ENCODE measurements around the gene UBALD2. TPM values are rescaled to one million over a fixed set of nuclear protein-coding genes. Genes with fewer than 3 reads are reported as not detected.
A peak's percentile ranks its signal among the peaks of the same experiment; 100 is the strongest.

The UBALD2 gene
- total and polyA plus RNA-seq, 2 of the 13 experiments (the other 11 are each of a cell fraction or from before 2014, with no cell fraction given): 3.3 to 89.7 TPM

GRCh38 chr17:76240461-76241203 is 24.5 kb upstream of the UBALD2 start, which contains the start of gene RNF157 (continued):
- TF ChIP-seq BCLAF1 (IDR thresholded peaks at IDR 0.05) (no peak), FOXJ3 (CRISPR knock-in tag; IDR thresholded peaks at IDR 0.05; ENCODE audit: borderline replicate concordance) (no peak), EEA1 (CRISPR knock-in tag; IDR thresholded peaks at IDR 0.05; ENCODE audit: borderline replicate concordance) (peak; percentile 72; the same call in 1 of the 2 replicates), RXRB (CRISPR knock-in tag; IDR thresholded peaks at IDR 0.05; ENCODE audit: borderline replicate concordance) (0 out of 2 replicates have a peak, but pooled peaks have one; percentile 18), ZNF333 (CRISPR knock-in tag; IDR thresholded peaks at IDR 0.05; ENCODE audit: borderline replicate concordance) (peak; percentile 73; the same call in 1 of the 2 replicates), POLR2A (IDR thresholded peaks at IDR 0.05; ENCODE audit: insufficient read depth in 1 of 2, low read depth in 2 of 2, low read length in 2 of 2) (no peak), SP5 (CRISPR knock-in tag; IDR thresholded peaks at IDR 0.05; ENCODE audit: borderline replicate concordance, low read depth) (no peak), BRF2 (CRISPR knock-in tag; IDR thresholded peaks at IDR 0.05) (no peak), POLR2AphosphoS2 (IDR thresholded peaks at IDR 0.05; ENCODE audit: low read depth, low read length) (no peak), SIX4 (CRISPR knock-in tag; IDR thresholded peaks at IDR 0.05) (peak; percentile 74), JUN (CRISPR knock-in tag; IDR thresholded peaks at IDR 0.05) (no peak), ZNF160 (CRISPR knock-in tag; IDR thresholded peaks at IDR 0.05) (0 out of 2 replicates have a peak, but pooled peaks have one; percentile 12), ELF4 (CRISPR knock-in tag; IDR thresholded peaks at IDR 0.05; ENCODE audit: borderline replicate concordance) (no peak), GATAD2A (CRISPR knock-in tag; IDR thresholded peaks at IDR 0.05) (no peak), ZBTB21 (CRISPR knock-in tag; IDR thresholded peaks at IDR 0.05) (no peak), EZH2 (conservative IDR thresholded peaks at IDR 0.05; ENCODE audit: low read depth, low read length) (peak; percentile 100), ZNF318 (CRISPR knock-in tag; IDR thresholded peaks at IDR 0.05) (no peak), MXD1 (CRISPR knock-in tag; IDR thresholded peaks at IDR 0.05) (no peak; the same call in 1 of the 2 replicates)

Data from HepG2 (cell line).